Measurements from ENCODE around the gene TSC2. TPM values are rescaled to one million over a fixed set of nuclear protein-coding genes. Genes with fewer than 3 reads are reported as not detected.

The TSC2 gene
- polyA plus RNA-seq, 1 donor from 2014 or later = 69.2 TPM

DNA sequence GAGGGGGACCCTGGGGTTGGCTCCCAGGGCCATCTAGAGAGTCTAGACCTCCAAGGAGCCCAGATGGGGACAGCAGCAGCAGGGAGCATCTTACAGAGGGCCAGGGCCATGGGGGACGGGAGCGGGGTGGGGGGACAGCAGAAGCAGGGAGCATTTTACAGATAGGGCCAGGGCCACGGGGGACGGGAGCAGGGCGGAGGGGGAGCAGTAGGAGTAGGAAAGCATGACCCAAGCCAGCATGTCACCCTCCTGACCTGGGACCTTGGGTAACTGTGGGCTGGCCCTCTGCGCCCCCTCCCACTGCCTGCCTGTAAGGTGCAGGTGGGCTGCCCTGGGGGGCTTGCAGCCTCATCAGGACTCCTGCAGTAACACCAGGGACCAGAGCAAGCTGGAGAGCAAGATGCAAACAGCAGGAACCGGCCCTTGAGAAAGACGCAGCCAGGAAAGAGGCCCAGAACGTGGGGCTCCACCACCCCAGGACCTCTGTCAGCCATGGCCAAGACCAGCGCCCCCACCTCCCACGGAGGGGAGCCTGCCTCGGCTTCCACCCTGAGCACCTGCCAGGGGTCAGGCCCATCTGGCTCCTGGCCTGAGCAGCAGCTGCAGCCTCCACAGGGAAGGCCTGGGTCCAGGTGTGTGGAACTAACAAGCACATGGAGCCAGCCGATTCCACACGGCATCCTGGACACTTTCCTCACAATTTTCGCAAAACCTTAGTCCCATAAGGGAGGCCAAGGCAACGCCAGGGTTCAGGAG, 40.5 kb upstream of the TSC2 start:
- Histone ChIP-seq H2AFZ (ENCODE audit: low read depth, low read length) (no peak overlapping the region), H3K27me3 (ENCODE audit: insufficient read depth, low read depth, low read length) (no peaks in the 10 kb centered on the region), H4K20me1 (ENCODE audit: insufficient read depth) (peaks cover 5% of the 10 kb centered on the region), H3K9me2 (ENCODE audit: insufficient read depth, low read length) (no peaks in the 10 kb centered on the region), H3K9ac (ENCODE audit: low read length) (peak overlapping the region; percentile 75), H3K4me3 (ENCODE audit: low read length) (peak overlapping the region; percentile 87), H3K27ac (ENCODE audit: low read length) (no peak overlapping the region), H3K9me3 (ENCODE audit: low read length) (no peaks in the 10 kb centered on the region), H3K4me2 (ENCODE audit: low read length) (no peak overlapping the region), H3K36me3 (ENCODE audit: insufficient read depth, low read length) (no peaks in the 10 kb centered on the region), H3K79me2 (replicated peaks; ENCODE audit: insufficient read depth, low read length) (peaks cover 46% of the 10 kb centered on the region), H3F3A (ENCODE audit: insufficient read depth, low read length, poor library complexity, severe bottlenecking) (no peaks in the 10 kb centered on the region)
- no peak for TF ChIP-seq EP300 (conservative IDR thresholded peaks at IDR 0.05; ENCODE audit: poor library complexity, severe bottlenecking)
- no peak for TF ChIP-seq SMC3 (conservative IDR thresholded peaks at IDR 0.05; ENCODE audit: poor library complexity)
- no peak for TF ChIP-seq RAD21 (conservative IDR thresholded peaks at IDR 0.05)
- no peak for TF ChIP-seq EZH2 (IDR thresholded peaks at IDR 0.05; ENCODE audit: borderline replicate concordance, insufficient read depth, low read length, poor library complexity, severe bottlenecking)
- no peak for TF ChIP-seq POLR2AphosphoS5 (IDR thresholded peaks at IDR 0.05)
- TF ChIP-seq MXI1 (conservative IDR thresholded peaks at IDR 0.05; ENCODE audit: poor library complexity, severe bottlenecking) = no peak
- TF ChIP-seq, protein P1, sequence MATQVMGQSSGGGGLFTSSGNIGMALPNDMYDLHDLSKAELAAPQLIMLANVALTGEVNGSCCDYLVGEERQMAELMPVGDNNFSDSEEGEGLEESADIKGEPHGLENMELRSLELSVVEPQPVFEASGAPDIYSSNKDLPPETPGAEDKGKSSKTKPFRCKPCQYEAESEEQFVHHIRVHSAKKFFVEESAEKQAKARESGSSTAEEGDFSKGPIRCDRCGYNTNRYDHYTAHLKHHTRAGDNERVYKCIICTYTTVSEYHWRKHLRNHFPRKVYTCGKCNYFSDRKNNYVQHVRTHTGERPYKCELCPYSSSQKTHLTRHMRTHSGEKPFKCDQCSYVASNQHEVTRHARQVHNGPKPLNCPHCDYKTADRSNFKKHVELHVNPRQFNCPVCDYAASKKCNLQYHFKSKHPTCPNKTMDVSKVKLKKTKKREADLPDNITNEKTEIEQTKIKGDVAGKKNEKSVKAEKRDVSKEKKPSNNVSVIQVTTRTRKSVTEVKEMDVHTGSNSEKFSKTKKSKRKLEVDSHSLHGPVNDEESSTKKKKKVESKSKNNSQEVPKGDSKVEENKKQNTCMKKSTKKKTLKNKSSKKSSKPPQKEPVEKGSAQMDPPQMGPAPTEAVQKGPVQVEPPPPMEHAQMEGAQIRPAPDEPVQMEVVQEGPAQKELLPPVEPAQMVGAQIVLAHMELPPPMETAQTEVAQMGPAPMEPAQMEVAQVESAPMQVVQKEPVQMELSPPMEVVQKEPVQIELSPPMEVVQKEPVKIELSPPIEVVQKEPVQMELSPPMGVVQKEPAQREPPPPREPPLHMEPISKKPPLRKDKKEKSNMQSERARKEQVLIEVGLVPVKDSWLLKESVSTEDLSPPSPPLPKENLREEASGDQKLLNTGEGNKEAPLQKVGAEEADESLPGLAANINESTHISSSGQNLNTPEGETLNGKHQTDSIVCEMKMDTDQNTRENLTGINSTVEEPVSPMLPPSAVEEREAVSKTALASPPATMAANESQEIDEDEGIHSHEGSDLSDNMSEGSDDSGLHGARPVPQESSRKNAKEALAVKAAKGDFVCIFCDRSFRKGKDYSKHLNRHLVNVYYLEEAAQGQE (IDR thresholded peaks at IDR 0.05; ENCODE audit: borderline replicate concordance) = no peak
- TF ChIP-seq, protein P2, sequence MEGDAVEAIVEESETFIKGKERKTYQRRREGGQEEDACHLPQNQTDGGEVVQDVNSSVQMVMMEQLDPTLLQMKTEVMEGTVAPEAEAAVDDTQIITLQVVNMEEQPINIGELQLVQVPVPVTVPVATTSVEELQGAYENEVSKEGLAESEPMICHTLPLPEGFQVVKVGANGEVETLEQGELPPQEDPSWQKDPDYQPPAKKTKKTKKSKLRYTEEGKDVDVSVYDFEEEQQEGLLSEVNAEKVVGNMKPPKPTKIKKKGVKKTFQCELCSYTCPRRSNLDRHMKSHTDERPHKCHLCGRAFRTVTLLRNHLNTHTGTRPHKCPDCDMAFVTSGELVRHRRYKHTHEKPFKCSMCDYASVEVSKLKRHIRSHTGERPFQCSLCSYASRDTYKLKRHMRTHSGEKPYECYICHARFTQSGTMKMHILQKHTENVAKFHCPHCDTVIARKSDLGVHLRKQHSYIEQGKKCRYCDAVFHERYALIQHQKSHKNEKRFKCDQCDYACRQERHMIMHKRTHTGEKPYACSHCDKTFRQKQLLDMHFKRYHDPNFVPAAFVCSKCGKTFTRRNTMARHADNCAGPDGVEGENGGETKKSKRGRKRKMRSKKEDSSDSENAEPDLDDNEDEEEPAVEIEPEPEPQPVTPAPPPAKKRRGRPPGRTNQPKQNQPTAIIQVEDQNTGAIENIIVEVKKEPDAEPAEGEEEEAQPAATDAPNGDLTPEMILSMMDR (IDR thresholded peaks at IDR 0.05; ENCODE audit: poor library complexity, severe bottlenecking) = no peak
- no peak for TF ChIP-seq TAF1 (IDR thresholded peaks at IDR 0.05; ENCODE audit: low read depth)

DNA sequence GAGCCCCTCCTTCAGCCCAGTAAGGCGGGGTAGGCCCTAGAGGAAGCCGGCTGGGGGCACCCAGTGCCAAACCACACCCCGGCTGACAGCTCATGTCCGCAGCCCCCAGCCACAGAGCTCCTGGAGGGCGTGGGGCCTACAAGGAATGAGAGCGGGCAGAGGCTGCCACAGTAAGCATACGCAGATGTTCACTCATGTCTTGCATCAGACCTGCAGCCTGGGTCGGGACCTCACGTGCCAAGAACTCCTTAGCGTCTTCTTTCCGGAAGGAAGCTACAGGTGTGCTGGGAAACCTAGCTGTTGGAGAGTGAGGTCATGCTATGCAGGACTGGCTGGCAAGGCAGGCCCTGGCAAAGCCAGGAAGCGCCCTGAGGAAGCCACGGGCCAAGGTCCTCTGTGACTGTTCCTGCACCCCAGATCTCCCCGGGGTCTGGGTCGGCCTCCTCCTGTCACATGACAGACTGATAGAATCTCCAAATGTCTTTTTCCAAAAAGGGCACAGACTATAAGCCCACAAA, 39.7 kb upstream of the TSC2 start:
- no peaks in the 10 kb centered on the region for H3F3A ChIP-seq (ENCODE audit: insufficient read depth, low read length, poor library complexity, severe bottlenecking)
- H3K79me2 ChIP-seq (replicated peaks; ENCODE audit: insufficient read depth, low read length) = peaks cover 46% of the 10 kb centered on the region
- H2AFZ ChIP-seq (ENCODE audit: low read depth, low read length) = no peak overlapping the region
- no peaks in the 10 kb centered on the region for H3K27me3 ChIP-seq (ENCODE audit: insufficient read depth, low read depth, low read length)
- H3K36me3 ChIP-seq (ENCODE audit: insufficient read depth, low read length) = no peaks in the 10 kb centered on the region
- no peaks in the 10 kb centered on the region for H3K9me3 ChIP-seq (ENCODE audit: low read length)
- TF ChIP-seq, protein P2 (IDR thresholded peaks at IDR 0.05; ENCODE audit: poor library complexity, severe bottlenecking) = no peak
- no peak for TF ChIP-seq EZH2 (IDR thresholded peaks at IDR 0.05; ENCODE audit: borderline replicate concordance, insufficient read depth, low read length, poor library complexity, severe bottlenecking)
- no peak for TF ChIP-seq EP300 (conservative IDR thresholded peaks at IDR 0.05; ENCODE audit: poor library complexity, severe bottlenecking)
- no peak for TF ChIP-seq SMC3 (conservative IDR thresholded peaks at IDR 0.05; ENCODE audit: poor library complexity)
- TF ChIP-seq POLR2AphosphoS5 (IDR thresholded peaks at IDR 0.05) = no peak
- no peak for TF ChIP-seq TAF1 (IDR thresholded peaks at IDR 0.05; ENCODE audit: low read depth)
- TF ChIP-seq MXI1 (conservative IDR thresholded peaks at IDR 0.05; ENCODE audit: poor library complexity, severe bottlenecking) = no peak
- no peak for TF ChIP-seq RAD21 (conservative IDR thresholded peaks at IDR 0.05)
- TF ChIP-seq, protein P1 (IDR thresholded peaks at IDR 0.05; ENCODE audit: borderline replicate concordance) = no peak
- peak overlapping the region; percentile 87 for H3K4me3 ChIP-seq (ENCODE audit: low read length)
- no peak overlapping the region for H3K27ac ChIP-seq (ENCODE audit: low read length)
- peak overlapping the region; percentile 75 for H3K9ac ChIP-seq (ENCODE audit: low read length)
- peaks cover 5% of the 10 kb centered on the region for H4K20me1 ChIP-seq (ENCODE audit: insufficient read depth)
- no peaks in the 10 kb centered on the region for H3K9me2 ChIP-seq (ENCODE audit: insufficient read depth, low read length)
- H3K4me2 ChIP-seq (ENCODE audit: low read length) = peak overlapping the region; percentile 34
